K562 (cell line): ENCODE measurements around the gene SNX9. TPM values are rescaled to one million over a fixed set of nuclear protein-coding genes. Genes with fewer than 3 reads are reported as not detected.
A peak's percentile ranks its signal among the peaks of the same experiment; 100 is the strongest.

ENCODE experiments used
- ARNT ChIP-seq, 2 experiments: fragments of 450-650 bp; IDR thresholded peaks; 2 replicates each; pipeline ENCODE4 v1.6.1; 2016; ENCODE audit warnings: mild to moderate bottlenecking in 1 of 2
- E2F3 ChIP-seq: fragments of 250-450 bp; sonication (Bioruptor Pico); IDR thresholded peaks from 2 replicates; pipeline ENCODE4 v1.4.0; 2020; ENCODE audit warnings: mild to moderate bottlenecking
- EP300 ChIP-seq: IDR thresholded peaks from 2 replicates; pipeline ENCODE4 v1.6.1; 2012; ENCODE audit warnings: low read length, improper control_type of control experiment
- ETV1 ChIP-seq: fragments of 450-650 bp; conservative IDR thresholded peaks from 2 replicates; pipeline ENCODE4 v1.6.1; 2016; ENCODE audit warnings: missing genetic modification characterization, control low read depth, low read depth, missing compliant biosample characterization
- GATAD2A ChIP-seq: fragments of 450-650 bp; IDR thresholded peaks from 2 replicates; pipeline ENCODE4 v1.6.1; 2017
- NR1H2 ChIP-seq: sonication (generic); formaldehyde crosslinking; IDR thresholded peaks from 2 replicates; pipeline ENCODE4 v1.4.0; 2020; ENCODE audit warnings: mild to moderate bottlenecking, missing genetic modification reagents
- PTTG1 ChIP-seq: fragments of 450-650 bp; IDR thresholded peaks from 2 replicates; pipeline ENCODE4 v1.6.1; 2016; ENCODE audit warnings: low read depth, mild to moderate bottlenecking, missing genetic modification characterization, missing compliant biosample characterization
- RUNX1 ChIP-seq: sonication (generic); IDR thresholded peaks from 2 replicates; pipeline ENCODE4 v1.6.1; 2016; ENCODE audit warnings: antibody characterized with exemption, low read depth
- SRSF7 ChIP-seq: fragments of 200-400 bp; formaldehyde crosslinking; optimal IDR thresholded peaks from 2 replicates; pipeline ENCODE3; 2017; ENCODE audit warnings: mild to moderate bottlenecking, low read depth, low read length
- THAP12 ChIP-seq: fragments of 250-450 bp; sonication (Bioruptor Pico); IDR thresholded peaks from 2 replicates; pipeline ENCODE4 v1.9.0; 2021; ENCODE audit warnings: mild to moderate bottlenecking, inconsistent platforms
- ZNF696 ChIP-seq: fragments of 250-450 bp; sonication (Bioruptor Pico); conservative IDR thresholded peaks from 2 replicates; pipeline ENCODE4 v1.4.0; 2020; ENCODE audit warnings: mild to moderate bottlenecking, moderate library complexity
- polyA plus RNA-seq, 8 experiments: library from polyadenylated mRNA; depleted of rRNA in 4 of 8; stranded (reverse) in 5 of 8; unstranded in 3 of 8; fragments of >200 nt; fragmentation: Nextera tagmentation in 2 of 8; fragmentation: Illumina TruSeq in 1 of 8; extraction: Ambion mirVana in 2 of 8; extraction: Trizol in 1 of 8; gene quantifications; 2 replicates each; pipeline versions ENCODE4 v1.2.1 to v1.2.3, GENCODE V29; 2011 to 2014; ENCODE audit warnings: inconsistent platforms in 1 of 8, missing spikeins in 1 of 8
- total RNA-seq, 7 experiments: library from RNA; depleted of rRNA in 6 of 7; stranded (reverse); fragments of >200 nt in 6 of 7; fragmentation: Illumina TruSeq in 2 of 7; extraction: Trizol in 2 of 7; gene quantifications; 2 replicates each; pipeline versions ENCODE4 v1.2.1 to v1.2.3, GENCODE V29; 2011 to 2021; ENCODE audit warnings: low replicate concordance in 1 of 7
- TF ChIP-seq, protein P1 (sequence below), 2 experiments: fragments of 450-650 bp; IDR thresholded peaks; 2 replicates each; pipeline ENCODE4 v1.6.1; 2018; ENCODE audit warnings: mild to moderate bottlenecking in 2 of 2, low read depth in 1 of 2; ENCODE audit not compliant: partially characterized antibody in 2 of 2
- TF ChIP-seq, protein P2 (sequence below), 2 experiments: fragments of 450-650 bp; IDR thresholded peaks; 2 replicates each; pipeline ENCODE4 v1.6.1; 2016; ENCODE audit warnings: mild to moderate bottlenecking in 2 of 2, borderline replicate concordance in 1 of 2, low read depth in 1 of 2, moderate library complexity in 1 of 2

SNX9 gene
- total and polyA plus RNA-seq, 9 of the 15 experiments (the other 6 are each of a cell fraction or from before 2014, with no cell fraction given) = 6.0 to 81.7 (median 57.1) TPM

DNA sequence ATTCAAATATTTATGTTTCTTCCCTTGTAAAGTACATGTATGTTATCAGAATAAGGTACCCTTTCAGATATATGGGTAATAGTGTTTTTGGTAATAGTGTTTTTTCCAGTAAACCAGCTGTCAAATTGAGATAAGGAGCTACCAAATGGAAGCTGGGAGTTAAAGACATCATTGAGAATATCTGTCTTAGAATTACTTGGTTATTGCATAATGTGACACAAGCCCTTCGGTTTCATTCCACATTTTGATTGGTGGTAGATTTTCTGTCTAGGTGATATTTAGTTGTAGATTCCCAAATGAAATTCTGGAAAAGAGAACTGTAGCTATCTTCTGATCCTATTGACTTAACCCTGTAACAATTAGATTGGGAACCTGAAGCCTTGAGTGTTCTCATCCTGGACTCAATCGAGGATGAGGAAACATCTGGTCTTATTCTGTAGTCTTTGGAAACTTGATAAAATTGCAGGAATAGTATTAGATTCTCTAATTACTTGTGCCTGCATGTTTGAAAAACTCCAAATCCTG, 83.6 kb downstream of the SNX9 start (continued):
- TF ChIP-seq, protein P1, sequence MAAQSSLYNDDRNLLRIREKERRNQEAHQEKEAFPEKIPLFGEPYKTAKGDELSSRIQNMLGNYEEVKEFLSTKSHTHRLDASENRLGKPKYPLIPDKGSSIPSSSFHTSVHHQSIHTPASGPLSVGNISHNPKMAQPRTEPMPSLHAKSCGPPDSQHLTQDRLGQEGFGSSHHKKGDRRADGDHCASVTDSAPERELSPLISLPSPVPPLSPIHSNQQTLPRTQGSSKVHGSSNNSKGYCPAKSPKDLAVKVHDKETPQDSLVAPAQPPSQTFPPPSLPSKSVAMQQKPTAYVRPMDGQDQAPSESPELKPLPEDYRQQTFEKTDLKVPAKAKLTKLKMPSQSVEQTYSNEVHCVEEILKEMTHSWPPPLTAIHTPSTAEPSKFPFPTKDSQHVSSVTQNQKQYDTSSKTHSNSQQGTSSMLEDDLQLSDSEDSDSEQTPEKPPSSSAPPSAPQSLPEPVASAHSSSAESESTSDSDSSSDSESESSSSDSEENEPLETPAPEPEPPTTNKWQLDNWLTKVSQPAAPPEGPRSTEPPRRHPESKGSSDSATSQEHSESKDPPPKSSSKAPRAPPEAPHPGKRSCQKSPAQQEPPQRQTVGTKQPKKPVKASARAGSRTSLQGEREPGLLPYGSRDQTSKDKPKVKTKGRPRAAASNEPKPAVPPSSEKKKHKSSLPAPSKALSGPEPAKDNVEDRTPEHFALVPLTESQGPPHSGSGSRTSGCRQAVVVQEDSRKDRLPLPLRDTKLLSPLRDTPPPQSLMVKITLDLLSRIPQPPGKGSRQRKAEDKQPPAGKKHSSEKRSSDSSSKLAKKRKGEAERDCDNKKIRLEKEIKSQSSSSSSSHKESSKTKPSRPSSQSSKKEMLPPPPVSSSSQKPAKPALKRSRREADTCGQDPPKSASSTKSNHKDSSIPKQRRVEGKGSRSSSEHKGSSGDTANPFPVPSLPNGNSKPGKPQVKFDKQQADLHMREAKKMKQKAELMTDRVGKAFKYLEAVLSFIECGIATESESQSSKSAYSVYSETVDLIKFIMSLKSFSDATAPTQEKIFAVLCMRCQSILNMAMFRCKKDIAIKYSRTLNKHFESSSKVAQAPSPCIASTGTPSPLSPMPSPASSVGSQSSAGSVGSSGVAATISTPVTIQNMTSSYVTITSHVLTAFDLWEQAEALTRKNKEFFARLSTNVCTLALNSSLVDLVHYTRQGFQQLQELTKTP (IDR thresholded peaks at IDR 0.05; ENCODE audit: low read depth in 1 of 2, partially characterized antibody in 2 of 2) = peak in 1 of 2 experiments; percentile 26
- TF ChIP-seq GATAD2A (no peak), THAP12 (CRISPR knock-in tag) (no peak), NR1H2 (no peak), E2F3 (no peak), ZNF696 (no peak), ETV1 (tag) (no peak), SRSF7 (no peak), RUNX1 (no peak), PTTG1 (tag) (no peak), EP300 (peak; percentile 96), ARNT (IDR thresholded peaks at IDR 0.05) (peak in 1 of 2 experiments; percentile 81; a peak in 1 of 4 replicates)
- TF ChIP-seq, protein P2, sequence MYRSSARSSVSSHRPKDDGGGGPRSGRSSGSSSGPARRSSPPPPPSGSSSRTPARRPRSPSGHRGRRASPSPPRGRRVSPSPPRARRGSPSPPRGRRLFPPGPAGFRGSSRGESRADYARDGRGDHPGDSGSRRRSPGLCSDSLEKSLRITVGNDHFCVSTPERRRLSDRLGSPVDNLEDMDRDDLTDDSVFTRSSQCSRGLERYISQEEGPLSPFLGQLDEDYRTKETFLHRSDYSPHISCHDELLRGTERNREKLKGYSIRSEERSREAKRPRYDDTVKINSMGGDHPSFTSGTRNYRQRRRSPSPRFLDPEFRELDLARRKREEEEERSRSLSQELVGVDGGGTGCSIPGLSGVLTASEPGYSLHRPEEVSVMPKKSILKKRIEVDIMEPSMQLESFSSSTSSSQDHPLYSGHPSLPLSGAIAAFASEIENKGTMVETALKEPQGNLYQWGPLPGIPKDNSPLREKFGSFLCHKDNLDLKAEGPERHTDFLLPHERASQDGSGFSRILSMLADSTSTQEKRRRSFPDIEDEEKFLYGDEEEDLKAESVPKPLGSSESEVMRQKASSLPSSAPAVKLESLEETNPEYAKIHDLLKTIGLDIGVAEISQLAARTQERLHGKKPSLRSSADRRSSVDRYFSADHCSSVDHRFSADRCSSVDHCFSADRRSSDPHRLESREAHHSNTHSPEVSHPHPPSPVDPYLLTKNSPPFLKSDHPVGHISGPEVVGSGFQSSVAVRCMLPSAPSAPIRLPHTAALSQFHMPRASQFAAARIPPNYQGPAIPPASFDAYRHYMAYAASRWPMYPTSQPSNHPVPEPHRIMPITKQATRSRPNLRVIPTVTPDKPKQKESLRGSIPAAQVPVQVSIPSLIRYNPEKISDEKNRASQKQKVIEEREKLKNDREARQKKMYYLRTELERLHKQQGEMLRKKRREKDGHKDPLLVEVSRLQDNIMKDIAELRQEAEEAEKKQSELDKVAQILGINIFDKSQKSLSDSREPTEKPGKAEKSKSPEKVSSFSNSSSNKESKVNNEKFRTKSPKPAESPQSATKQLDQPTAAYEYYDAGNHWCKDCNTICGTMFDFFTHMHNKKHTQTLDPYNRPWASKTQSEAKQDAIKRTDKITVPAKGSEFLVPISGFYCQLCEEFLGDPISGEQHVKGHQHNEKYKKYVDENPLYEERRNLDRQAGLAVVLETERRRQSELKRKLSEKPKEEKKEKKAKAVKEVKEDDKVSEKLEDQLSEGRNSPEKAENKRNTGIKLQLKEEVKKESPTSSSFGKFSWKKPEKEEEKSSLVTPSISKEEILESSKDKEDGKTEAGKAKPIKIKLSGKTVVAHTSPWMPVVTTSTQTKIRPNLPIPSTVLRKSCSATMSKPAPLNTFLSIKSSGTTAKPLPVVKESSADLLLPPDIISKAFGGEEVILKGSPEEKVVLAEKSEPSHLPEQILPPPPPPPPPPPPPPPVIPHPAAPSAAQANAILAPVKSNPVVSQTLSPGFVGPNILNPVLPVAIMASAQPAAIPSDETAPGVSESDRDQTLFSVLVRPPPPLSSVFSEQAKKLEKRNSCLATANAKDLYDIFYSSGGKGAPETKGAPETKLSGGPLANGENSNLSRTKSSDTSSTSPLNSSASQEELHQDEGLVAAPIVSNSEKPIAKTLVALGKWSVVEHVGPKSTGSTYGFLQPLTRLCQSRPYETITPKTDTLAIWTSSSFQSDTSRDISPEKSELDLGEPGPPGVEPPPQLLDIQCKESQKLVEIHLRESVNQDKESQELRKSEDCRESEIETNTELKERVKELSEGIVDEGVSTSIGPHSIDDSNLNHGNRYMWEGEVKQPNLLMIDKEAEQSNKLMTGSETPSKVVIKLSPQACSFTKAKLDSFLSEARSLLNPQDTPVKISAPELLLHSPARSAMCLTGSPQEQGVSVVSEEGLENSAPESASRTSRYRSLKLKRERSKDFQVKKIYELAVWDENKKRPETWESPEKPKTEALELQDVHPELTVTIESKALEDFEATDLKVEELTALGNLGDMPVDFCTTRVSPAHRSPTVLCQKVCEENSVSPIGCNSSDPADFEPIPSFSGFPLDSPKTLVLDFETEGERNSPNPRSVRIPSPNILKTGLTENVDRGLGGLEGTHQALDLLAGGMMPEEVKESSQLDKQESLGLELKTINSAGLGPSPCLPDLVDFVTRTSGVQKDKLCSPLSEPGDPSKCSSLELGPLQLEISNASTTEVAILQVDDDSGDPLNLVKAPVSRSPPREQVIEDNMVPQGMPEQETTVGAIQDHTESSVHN (IDR thresholded peaks at IDR 0.05; ENCODE audit: borderline replicate concordance in 1 of 2, low read depth in 1 of 2) = peak in 1 of 2 experiments; percentile 54; a peak in 1 of 4 replicates
